Fibroblast of lung (primary cell): ENCODE results near the gene HEBP1. TPM values are rescaled to one million over a fixed set of nuclear protein-coding genes. Genes with fewer than 3 reads are reported as not detected.
A peak's percentile ranks its signal among the peaks of the same experiment; 100 is the strongest.
"Not testable (repeated sequence)": the region's sequence is repeated elsewhere in the genome, so short reads cannot be mapped to it uniquely, and the experiment has no call there.

Source experiments
- DNase-seq, 2 donors: peaks; one replicate each; pipeline versions ENCODE4 v3.0.0 to v3.0.0-alpha.2; 2010; ENCODE audit warnings: low read depth in 2 of 2
- H2AFZ ChIP-seq: 2 replicates; pipeline ENCODE4 v1.5.1; 2012; ENCODE audit warnings: low read length, control low read depth, inconsistent platforms
- H3K27ac ChIP-seq: 2 replicates; pipeline ENCODE4 v1.5.1; 2011; ENCODE audit warnings: low read length, control low read depth; ENCODE audit not compliant: insufficient read depth
- H3K27me3 ChIP-seq: 2 replicates; pipeline ENCODE4 v1.5.1; 2011; ENCODE audit warnings: mild to moderate bottlenecking, low read length; ENCODE audit not compliant: control insufficient read depth, insufficient read depth
- H3K36me3 ChIP-seq: 2 replicates; pipeline ENCODE4 v1.5.1; 2011; ENCODE audit warnings: low read length; ENCODE audit not compliant: control insufficient read depth, insufficient read depth
- H3K4me1 ChIP-seq: 2 replicates; pipeline ENCODE4 v1.5.1; 2011; ENCODE audit warnings: low read length; ENCODE audit not compliant: control insufficient read depth, insufficient read depth; ENCODE audit errors: extremely low read depth
- H3K4me2 ChIP-seq: 2 replicates; pipeline ENCODE4 v1.5.1; 2011; ENCODE audit warnings: low read length, control low read depth; ENCODE audit not compliant: insufficient read depth; ENCODE audit errors: extremely low read depth
- H3K4me3 ChIP-seq, 4 experiments: fragments of 200-600 bp in 1 of 4; sonication (generic) in 1 of 4; replicated peaks in 1 of 4; 2 replicates each; pipeline ENCODE4 v1.5.1; 2011 to 2016; ENCODE audit warnings: low read length in 4 of 4, low read depth in 3 of 4, mild to moderate bottlenecking in 3 of 4, control low read depth in 2 of 4, inconsistent platforms in 1 of 4, mixed read lengths in 1 of 4; ENCODE audit not compliant: insufficient read depth in 1 of 4; ENCODE audit errors: control extremely low read depth in 1 of 4
- H3K79me2 ChIP-seq: 2 replicates; pipeline ENCODE4 v1.5.1; 2012; ENCODE audit warnings: mild to moderate bottlenecking, low read length, inconsistent platforms; ENCODE audit not compliant: control insufficient read depth, insufficient read depth
- H3K9ac ChIP-seq: 2 replicates; pipeline ENCODE4 v1.5.1; 2011; ENCODE audit warnings: mild to moderate bottlenecking, low read length, control low read depth; ENCODE audit not compliant: insufficient read depth
- H3K9me3 ChIP-seq: 2 replicates; pipeline ENCODE4 v1.5.1; 2012; ENCODE audit warnings: low read depth, low read length; ENCODE audit not compliant: control insufficient read depth, insufficient read depth
- H4K20me1 ChIP-seq: 2 replicates; pipeline ENCODE4 v1.5.1; 2011; ENCODE audit warnings: low read length; ENCODE audit not compliant: control insufficient read depth, insufficient read depth; ENCODE audit errors: extremely low read depth
- EZH2 ChIP-seq: IDR thresholded peaks from 2 replicates; pipeline ENCODE4 v1.5.1; 2012; ENCODE audit warnings: low read length, control low read depth, mild to moderate bottlenecking; ENCODE audit errors: missing control alignments
- polyA plus RNA-seq, 2 donors: library from polyadenylated mRNA; depleted of rRNA in 1 of 2; stranded (reverse) in 1 of 2; unstranded in 1 of 2; fragments of >200 nt; gene quantifications; 2 replicates each; pipeline ENCODE4 v1.2.1, GENCODE V29; 2011 to 2012; ENCODE audit warnings: missing spikeins in 1 of 2
- total RNA-seq: library from RNA; depleted of rRNA; stranded (reverse); fragments of >200 nt; gene quantifications from 2 replicates; pipeline ENCODE4 v1.2.1, GENCODE V29; 2014
- TF ChIP-seq, protein P1 (sequence below), 2 donors: IDR thresholded peaks in 1 of 2; conservative IDR thresholded peaks in 1 of 2; 1 replicate in 1 of 2; 2 replicates in 1 of 2; pipeline ENCODE4 v1.5.1; 2011 to 2012; ENCODE audit warnings: low read length in 2 of 2, control low read depth in 1 of 2, inconsistent platforms in 1 of 2, low read depth in 1 of 2, mild to moderate bottlenecking in 1 of 2

HEBP1 gene
- total and polyA plus RNA-seq, 2 donors (not counting 1 experiment from before 2014, with no cell fraction given): 33.7 to 78.2 TPM

DNA sequence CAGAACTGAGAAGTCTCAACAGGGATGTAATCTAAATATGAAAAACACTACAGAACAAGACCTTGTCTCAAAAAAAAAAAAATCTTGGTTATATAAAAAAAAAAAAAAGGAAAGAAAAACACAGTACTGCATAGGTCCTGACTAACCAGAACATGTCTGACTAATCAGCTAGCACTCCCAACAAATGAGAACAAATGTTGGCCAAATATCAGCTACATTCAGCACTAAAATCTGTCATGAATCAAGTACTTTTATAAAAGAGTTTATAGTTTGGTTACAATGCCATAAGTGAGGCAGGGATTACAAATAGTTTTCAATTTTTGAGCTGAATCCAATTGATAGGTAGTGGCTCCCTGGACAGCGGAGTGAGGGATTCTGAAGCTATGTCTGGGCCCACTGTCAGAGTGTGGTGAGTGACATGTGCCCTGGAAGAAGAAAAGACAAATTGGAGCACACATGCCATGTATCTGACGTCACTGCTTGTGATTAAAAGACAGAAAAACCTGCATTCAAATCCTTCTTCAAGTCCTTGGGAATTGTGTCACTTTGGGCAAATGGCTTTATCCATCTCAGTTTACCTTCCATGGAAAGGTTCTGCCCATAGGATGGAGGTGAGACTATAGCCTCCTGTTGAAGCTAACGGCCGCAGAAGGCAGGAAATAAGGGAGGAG is 38.6 kb upstream of the HEBP1 start:
- Histone ChIP-seq H3K9me3 (no peaks in the 10 kb centered on the region), H3K36me3 (no peaks in the 10 kb centered on the region), H3K79me2 (no peaks in the 10 kb centered on the region), H3K4me2 (peak overlapping the region; percentile 44), H4K20me1 (no peaks in the 10 kb centered on the region), H3K4me3 (no peak overlapping the region), H3K4me1 (peaks cover 3% of the 10 kb centered on the region), H3K27ac (no peak overlapping the region), H3K9ac (no peak overlapping the region), H3K27me3 (no peaks in the 10 kb centered on the region), H2AFZ (no peak overlapping the region)
- TF ChIP-seq, protein P1, sequence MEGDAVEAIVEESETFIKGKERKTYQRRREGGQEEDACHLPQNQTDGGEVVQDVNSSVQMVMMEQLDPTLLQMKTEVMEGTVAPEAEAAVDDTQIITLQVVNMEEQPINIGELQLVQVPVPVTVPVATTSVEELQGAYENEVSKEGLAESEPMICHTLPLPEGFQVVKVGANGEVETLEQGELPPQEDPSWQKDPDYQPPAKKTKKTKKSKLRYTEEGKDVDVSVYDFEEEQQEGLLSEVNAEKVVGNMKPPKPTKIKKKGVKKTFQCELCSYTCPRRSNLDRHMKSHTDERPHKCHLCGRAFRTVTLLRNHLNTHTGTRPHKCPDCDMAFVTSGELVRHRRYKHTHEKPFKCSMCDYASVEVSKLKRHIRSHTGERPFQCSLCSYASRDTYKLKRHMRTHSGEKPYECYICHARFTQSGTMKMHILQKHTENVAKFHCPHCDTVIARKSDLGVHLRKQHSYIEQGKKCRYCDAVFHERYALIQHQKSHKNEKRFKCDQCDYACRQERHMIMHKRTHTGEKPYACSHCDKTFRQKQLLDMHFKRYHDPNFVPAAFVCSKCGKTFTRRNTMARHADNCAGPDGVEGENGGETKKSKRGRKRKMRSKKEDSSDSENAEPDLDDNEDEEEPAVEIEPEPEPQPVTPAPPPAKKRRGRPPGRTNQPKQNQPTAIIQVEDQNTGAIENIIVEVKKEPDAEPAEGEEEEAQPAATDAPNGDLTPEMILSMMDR (conservative IDR thresholded peaks at IDR 0.05 in 1 of 2, IDR thresholded peaks at IDR 0.05 in 1 of 2; ENCODE audit: low read depth in 1 of 2, low read length in 2 of 2): no peak
- TF ChIP-seq EZH2: no peak
- DNase-seq: peak; percentile 83 to 87

- no peak overlapping the region for H3K4me3 ChIP-seq
- H3K9me3 ChIP-seq: no peaks in the 10 kb centered on the region
- no peaks in the 10 kb centered on the region for H3K36me3 ChIP-seq
- TF ChIP-seq, protein P1 (conservative IDR thresholded peaks at IDR 0.05 in 1 of 2, IDR thresholded peaks at IDR 0.05 in 1 of 2; ENCODE audit: low read depth in 1 of 2, low read length in 2 of 2): no peak
- TF ChIP-seq EZH2: no peak
- no peaks in the 10 kb centered on the region for H4K20me1 ChIP-seq
- H3K27me3 ChIP-seq: no peaks in the 10 kb centered on the region
- H3K4me1 ChIP-seq: peaks cover 3% of the 10 kb centered on the region
- no peak overlapping the region for H2AFZ ChIP-seq
- no peaks in the 10 kb centered on the region for H3K79me2 ChIP-seq
- no peak overlapping the region for H3K27ac ChIP-seq
- H3K9ac ChIP-seq: no peak overlapping the region
- DNase-seq: peak in 1 of 2 donors; percentile 46
- H3K4me2 ChIP-seq: no peak overlapping the region
Measured at GRCh38 chr12:13036881-13037280, 36.8 kb upstream of the HEBP1 start.

DNA sequence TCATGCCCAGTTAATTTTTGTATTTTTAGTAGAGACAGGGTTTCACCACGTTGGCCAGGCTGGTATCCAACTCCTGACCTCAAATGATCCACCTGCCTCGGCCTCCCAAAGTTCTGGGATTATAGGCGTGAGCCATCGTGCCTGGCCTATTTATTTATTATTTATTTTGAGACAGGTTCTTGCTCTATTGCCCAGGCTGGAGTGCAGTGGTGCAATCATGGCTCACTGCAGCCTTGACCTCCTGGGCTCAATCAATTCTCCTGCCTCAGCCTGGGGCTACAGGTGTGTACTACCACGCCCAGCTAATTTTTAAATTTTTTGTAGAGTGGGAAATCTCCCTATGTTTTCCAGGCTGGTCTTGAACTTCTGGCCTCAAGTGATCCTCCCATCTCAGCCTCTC is 35.3 kb upstream of the HEBP1 start:
- not testable (repeated sequence) for H3K27me3 ChIP-seq, H3K27ac ChIP-seq, H3K4me2 ChIP-seq, H3K4me3 ChIP-seq, H4K20me1 ChIP-seq, H3K36me3 ChIP-seq, H3K79me2 ChIP-seq, H2AFZ ChIP-seq, H3K9ac ChIP-seq, H3K4me1 ChIP-seq, H3K9me3 ChIP-seq, DNase-seq
